Myocyte (in vitro differentiated cells): ENCODE results near the gene P2RY6. TPM values are rescaled to one million over a fixed set of nuclear protein-coding genes. Genes with fewer than 3 reads are reported as not detected.
"Not testable (repeated sequence)": the region's sequence is repeated elsewhere in the genome, so short reads cannot be mapped to it uniquely, and the experiment has no call there.

Experiments used
- DNase-seq: peaks from one replicate; pipeline ENCODE4 v3.0.0-alpha.2; 2012; ENCODE audit warnings: low read depth
- total RNA-seq: library from RNA; depleted of rRNA; stranded (reverse); fragments of >200 nt; gene quantifications from 2 replicates; pipeline ENCODE4 v1.2.3, GENCODE V29; 2014

Gene P2RY6
- total RNA-seq, 1 donor from 2014 or later, result 0.67 TPM

GRCh38 chr11:73259406-73260126 lies 12.6 kb upstream of the P2RY6 start:
- no peak for DNase-seq

- DNase-seq, result no peak
Observed at GRCh38 chr11:73260127-73260457, 12.0 kb upstream of the P2RY6 start.

GRCh38 chr11:73262851-73263495 lies 9.2 kb upstream of the P2RY6 start:
- DNase-seq, result no peak

- no peak for DNase-seq
Observed at GRCh38 chr11:73263640-73264039, 8.5 kb upstream of the P2RY6 start.

- DNase-seq, result no peak
Observed at GRCh38 chr11:73265278-73265810, 6.8 kb upstream of the P2RY6 start.

GRCh38 chr11:73265853-73266645 lies 6.1 kb upstream of the P2RY6 start:
- DNase-seq, result peak; percentile 72

GRCh38 chr11:73266646-73267020 lies 5.5 kb upstream of the P2RY6 start:
- DNase-seq, result peak; percentile 89

- DNase-seq, result no peak
Observed at GRCh38 chr11:73267122-73267846, 4.9 kb upstream of the P2RY6 start.

GRCh38 chr11:73267906-73268540 lies 4.1 kb upstream of the P2RY6 start:
- no peak for DNase-seq

GRCh38 chr11:73268671-73269271 lies 3.4 kb upstream of the P2RY6 start:
- no peak for DNase-seq

- no peak for DNase-seq
Observed at GRCh38 chr11:73269459-73270015, 2.6 kb upstream of the P2RY6 start.

- DNase-seq, result no peak
Observed at GRCh38 chr11:73270016-73270854, 1.9 kb upstream of the P2RY6 start.

GRCh38 chr11:73270855-73271477 lies 1.2 kb upstream of the P2RY6 start:
- no peak for DNase-seq

GRCh38 chr11:73271478-73271865 lies 666 bp upstream of the P2RY6 start:
- DNase-seq, result not testable (repeated sequence)

- no peak for DNase-seq
Observed at GRCh38 chr11:73272680-73273038, 521 bp downstream of the P2RY6 start.

GRCh38 chr11:73273222-73273895 lies 1.2 kb downstream of the P2RY6 start:
- peak; percentile 61 for DNase-seq

- DNase-seq, result not testable (repeated sequence)
Observed at GRCh38 chr11:73274191-73274590, 2.1 kb downstream of the P2RY6 start.

GRCh38 chr11:73274722-73275380 lies 2.7 kb downstream of the P2RY6 start:
- DNase-seq, result peak; percentile 37
